Peyer's patch (tissue), 4 donors: ENCODE results near the gene ARFGAP1.

Source experiments
- POLR2A ChIP-seq, 2 donors: fragments of 450-650 bp; IDR thresholded peaks; one replicate each; pipeline ENCODE4 v1.5.1; 2017; ENCODE audit warnings: antibody characterized with exemption in 2 of 2, mild to moderate bottlenecking in 2 of 2, moderate library complexity in 2 of 2
- TF ChIP-seq, protein P1 (sequence below), 6 experiments: fragments of 450-650 bp in 4 of 6; fragments of 200-600 bp in 2 of 6; sonication (generic) in 1 of 6; IDR thresholded peaks; one replicate each; pipeline ENCODE4 v1.5.1; 2017 to 2019; ENCODE audit warnings: antibody characterized with exemption in 6 of 6, mild to moderate bottlenecking in 3 of 6, moderate library complexity in 1 of 6

DNA sequence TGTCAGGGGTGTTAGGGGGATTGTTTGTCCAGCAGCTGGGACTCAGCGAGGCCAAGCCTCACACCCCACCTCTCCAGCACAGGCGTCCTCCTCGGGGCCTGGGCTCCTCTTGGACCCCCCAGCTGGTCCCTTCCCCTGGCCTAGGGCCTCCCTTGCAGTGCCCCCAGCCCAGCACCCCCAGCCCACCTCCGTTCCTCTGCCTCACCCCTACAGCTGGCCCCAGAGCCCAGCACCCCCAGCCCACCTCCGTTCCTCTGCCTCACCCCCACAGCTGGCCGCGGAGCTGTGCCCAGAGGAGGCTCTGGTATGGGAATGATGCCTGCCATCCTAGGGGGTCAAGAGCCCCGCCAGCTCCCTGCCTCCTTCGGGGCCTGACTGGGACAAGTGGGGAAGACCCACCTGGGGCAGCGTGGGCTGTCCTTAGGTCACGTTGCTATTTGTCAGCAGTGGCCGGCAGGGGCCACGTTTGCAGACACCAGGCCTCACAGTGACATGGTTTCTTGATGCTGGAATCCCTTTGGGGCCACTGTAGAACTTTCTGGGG is 12.4 kb downstream of the ARFGAP1 start:
- TF ChIP-seq, protein P1, sequence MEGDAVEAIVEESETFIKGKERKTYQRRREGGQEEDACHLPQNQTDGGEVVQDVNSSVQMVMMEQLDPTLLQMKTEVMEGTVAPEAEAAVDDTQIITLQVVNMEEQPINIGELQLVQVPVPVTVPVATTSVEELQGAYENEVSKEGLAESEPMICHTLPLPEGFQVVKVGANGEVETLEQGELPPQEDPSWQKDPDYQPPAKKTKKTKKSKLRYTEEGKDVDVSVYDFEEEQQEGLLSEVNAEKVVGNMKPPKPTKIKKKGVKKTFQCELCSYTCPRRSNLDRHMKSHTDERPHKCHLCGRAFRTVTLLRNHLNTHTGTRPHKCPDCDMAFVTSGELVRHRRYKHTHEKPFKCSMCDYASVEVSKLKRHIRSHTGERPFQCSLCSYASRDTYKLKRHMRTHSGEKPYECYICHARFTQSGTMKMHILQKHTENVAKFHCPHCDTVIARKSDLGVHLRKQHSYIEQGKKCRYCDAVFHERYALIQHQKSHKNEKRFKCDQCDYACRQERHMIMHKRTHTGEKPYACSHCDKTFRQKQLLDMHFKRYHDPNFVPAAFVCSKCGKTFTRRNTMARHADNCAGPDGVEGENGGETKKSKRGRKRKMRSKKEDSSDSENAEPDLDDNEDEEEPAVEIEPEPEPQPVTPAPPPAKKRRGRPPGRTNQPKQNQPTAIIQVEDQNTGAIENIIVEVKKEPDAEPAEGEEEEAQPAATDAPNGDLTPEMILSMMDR (IDR thresholded peaks at IDR 0.05): no peak
- no peak for TF ChIP-seq POLR2A (IDR thresholded peaks at IDR 0.05)
